ENCODE data around the gene DDX59. TPM values are rescaled to one million over a fixed set of nuclear protein-coding genes. Genes with fewer than 3 reads are reported as not detected.
A peak's percentile ranks its signal among the peaks of the same experiment; 100 is the strongest.

DDX59 gene
- total RNA-seq, 1 donor from 2014 or later: 12.7 TPM

GRCh38 chr1:200673952-200674823, 4.5 kb upstream of the DDX59 start:
- ATAC-seq: no peak
- intact Hi-C loops (cut with DNase I): no loop called here
- no peak for DNase-seq (ENCODE audit: missing footprints)

DNA sequence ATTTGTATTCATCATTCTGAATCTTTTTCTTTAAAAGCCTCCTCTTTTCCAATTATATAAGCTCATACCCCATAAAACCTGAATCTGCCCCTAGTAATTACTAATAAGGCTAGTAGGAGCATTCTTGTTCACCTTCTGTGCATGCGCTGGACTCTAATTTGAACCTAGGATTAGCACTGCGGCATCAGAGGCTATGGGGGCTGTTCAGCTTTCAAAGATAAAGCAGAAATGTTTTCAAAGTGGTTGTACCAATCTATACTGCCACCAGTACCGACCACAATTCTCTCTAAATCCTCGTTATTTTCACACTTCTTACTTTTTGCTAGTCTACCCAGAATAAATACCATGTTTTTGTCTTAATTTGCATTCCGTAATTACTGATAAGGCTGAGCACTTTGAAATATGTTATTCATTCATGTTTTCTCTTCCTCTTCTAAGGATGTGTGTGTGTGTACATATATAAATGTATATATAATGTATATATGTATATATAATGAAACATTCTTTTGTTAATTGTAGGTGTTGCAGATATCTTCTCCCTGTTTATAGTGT, 1.6 kb upstream of the DDX59 start:
- ATAC-seq (no peak), DNase-seq (ENCODE audit: missing footprints) (no peak)
- intact Hi-C loops (cut with DNase I): no loop called here

DNA sequence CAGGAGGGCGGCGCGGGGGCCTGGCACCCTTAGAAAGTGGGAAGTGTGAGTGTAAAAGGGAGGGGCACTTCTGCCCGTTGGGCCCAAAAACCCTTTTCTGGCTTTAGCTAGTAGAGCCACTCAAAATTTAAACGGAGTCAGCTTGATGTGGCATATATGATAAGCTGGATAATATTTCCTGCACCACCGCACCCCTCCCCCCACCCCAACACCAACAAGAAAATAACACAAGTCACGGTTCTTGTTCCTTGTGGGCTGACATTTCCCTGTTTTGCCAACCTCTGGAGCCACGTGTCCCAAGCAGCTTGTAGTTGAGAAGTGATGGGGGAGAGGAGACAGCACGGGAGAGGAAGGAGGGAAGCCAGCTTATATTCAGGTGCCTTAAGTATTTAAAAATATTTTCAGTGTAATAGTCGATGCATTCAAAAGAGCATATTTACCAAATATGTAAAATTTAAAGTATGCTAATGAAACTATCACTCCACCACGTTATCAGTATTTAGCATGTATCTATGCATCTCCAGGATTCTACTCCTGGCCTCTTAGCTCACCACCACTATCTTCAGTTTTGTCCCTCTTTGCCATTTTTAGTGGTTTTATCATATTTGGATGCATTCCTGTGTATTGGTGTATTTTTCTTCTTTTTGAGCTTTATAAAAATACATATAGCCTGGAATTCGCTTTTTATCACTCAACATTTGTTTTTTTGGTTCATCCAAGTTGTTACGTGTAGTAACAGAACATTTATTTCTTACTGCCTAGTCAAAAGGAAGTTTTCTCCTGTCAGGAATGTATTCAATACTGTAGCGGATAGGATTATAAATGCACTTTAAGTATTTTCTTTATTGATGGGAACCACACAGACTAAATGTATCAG, 773 bp upstream of the DDX59 start:
- ATAC-seq (peak; percentile 6), DNase-seq (ENCODE audit: missing footprints) (no peak)
- intact Hi-C loops (cut with DNase I): loop anchor here (1.0 kb wide), 1 partner anchor 69 kb away; no protein-coding TSS in a partner anchor

- no peak for ATAC-seq
- intact Hi-C loops (cut with DNase I): loop anchor here (2.0 kb wide), 2 partner anchors 48 to 134 kb away; partner anchors contain the start of gene KIF14
- DNase-seq (ENCODE audit: missing footprints): no peak
Observed at GRCh38 chr1:200668514-200669313, 993 bp downstream of the DDX59 start.

GRCh38 chr1:200666309-200666708, 3.4 kb downstream of the DDX59 start:
- no peak for ATAC-seq
- intact Hi-C loops (cut with DNase I): no loop called here
- DNase-seq (ENCODE audit: missing footprints): no peak

DNA sequence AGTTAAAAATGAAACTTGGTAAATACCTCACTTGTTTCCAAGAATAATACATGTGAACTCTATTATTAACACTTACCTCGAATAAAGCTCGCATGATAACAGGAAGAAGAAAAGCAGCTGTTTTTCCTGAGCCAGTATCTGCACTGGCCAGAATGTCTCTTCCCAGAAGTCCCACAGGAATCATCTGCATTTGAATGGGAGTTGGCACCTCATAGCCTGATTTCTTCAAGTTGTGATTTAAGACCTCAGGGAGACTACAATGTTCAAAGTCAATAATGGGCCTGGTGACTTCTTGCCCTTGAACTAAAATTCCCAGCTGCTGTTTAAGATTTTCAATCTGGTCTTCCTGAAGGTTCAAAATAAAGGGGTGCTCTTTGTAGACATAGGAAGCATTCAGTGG, 3.8 kb downstream of the DDX59 start:
- DNase-seq (ENCODE audit: missing footprints) (no peak), ATAC-seq (no peak)
- intact Hi-C loops (cut with DNase I): no loop called here

DNA sequence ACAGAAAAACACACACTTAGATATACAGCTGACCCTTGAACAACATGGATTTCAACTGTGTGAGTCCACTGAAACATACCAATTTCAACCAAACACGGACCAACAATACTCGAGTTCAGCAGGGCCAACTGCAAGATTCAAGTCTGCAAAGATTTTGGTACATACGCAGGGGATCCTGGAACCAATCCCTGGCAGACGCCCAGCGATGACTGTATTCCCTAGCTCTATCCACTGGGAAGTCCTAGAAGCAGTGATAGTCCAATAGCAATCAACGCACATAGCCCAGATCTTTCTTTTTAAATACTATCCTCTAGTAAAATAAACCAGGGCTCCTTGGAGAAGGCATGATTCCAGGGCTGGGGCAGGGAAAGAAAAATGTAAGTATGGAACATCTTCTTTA, 9.0 kb downstream of the DDX59 start:
- intact Hi-C loops (cut with DNase I): no loop called here
- peak; percentile 46 for ATAC-seq
- DNase-seq (ENCODE audit: missing footprints): peak; percentile 80

GRCh38 chr1:200659269-200659668, 10.4 kb downstream of the DDX59 start:
- intact Hi-C loops (cut with DNase I): no loop called here
- no peak for DNase-seq (ENCODE audit: missing footprints)
- ATAC-seq: no peak

DNA sequence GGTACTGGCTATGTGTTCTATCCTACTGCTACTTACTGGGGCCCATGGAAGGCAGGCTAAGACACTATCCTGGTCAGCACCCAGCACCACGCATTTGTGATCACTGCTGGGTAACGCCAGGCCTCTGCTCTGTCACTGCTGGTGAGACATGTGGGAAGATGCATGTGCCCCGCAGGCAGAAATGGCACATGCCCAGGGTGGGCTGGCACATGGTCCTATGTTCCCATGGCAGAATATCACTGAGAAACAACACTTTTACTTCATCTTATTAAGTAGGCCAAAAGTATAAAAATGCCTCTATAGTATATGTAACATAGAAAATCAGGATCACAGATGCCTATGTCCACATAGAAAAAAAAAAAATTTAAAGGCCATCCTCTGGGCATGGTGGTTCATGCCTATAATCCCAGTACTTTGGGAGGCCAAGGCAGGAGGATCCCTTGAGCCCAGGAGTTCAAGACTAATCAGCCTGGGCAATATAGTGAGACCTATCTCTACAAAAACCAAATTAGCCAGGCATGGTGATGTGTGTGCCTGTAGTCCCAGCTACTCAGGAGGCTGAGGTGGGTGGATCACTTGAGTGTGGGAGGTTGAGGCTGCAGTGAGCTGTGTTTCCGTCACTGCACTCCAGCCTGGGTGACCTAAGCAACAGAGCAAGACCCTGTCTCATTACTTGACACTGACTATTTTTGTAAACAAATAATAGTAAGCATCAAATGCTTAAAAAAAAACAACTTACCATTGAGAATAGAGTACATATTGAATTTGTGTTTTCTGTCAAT, 11.5 kb downstream of the DDX59 start:
- intact Hi-C loops (cut with DNase I): no loop called here
- ATAC-seq (no peak), DNase-seq (ENCODE audit: missing footprints) (no peak)

DNA sequence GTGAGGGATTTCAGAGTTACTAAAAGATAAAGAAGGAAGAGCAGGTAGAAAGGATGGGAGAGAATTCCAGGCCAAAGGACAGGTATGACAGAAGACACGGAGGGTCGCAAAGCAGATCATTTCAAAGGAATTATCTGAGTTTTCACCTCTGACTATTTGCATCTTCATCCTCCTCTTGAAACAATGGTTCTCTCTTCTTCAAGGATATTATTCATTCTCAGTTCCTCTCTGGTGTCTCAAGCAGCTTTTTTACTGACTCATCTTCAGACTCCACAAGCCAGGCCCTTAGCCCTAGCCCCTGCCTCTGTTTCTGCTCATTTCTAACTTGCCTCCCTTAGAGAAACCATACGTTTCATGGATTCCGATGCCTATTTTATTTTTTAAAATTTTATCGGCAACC, 15.0 kb downstream of the DDX59 start:
- no peak for ATAC-seq
- intact Hi-C loops (cut with DNase I): no loop called here
- no peak for DNase-seq (ENCODE audit: missing footprints)

DNA sequence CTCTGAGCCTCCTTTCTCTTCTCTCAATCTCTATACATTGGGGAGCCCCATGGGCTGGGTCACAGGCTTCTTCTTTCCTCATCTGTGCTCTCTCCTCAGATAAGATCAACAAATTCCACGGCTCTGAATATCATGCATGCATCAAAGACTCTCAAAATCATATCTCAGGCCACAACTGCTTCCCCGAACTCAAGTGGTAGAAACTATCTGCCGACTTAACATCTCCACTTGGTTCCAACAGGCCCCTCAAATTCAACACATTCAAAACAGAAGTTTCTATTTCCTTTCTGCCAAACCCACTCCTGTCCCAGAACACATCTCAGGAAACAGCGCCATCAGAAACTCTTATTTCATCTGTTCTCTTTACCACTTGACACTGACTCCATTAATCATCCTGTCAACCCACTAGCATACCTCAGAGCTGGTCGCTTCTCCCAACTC, 16.7 kb downstream of the DDX59 start:
- ATAC-seq: no peak
- no peak for DNase-seq (ENCODE audit: missing footprints)
- intact Hi-C loops (cut with DNase I): no loop called here

DNA sequence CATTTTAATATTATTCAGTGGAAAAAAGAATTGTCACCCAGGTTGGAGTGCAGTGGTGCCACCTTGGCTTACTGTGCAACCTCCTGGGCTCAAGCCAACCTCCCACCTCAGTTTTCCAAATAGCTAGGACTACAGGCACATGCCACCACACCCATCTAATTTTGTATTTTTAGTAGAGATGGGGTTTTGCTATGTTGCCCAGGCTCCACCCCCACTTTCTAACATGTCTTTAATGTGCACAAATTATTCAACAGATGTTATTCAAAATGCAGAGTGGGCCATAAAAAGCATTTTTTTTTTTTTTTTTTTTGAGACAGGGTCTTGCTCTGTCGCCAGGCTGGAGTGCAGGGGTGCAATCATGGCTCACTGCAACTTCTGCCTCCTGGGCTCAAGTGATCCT, 17.3 kb downstream of the DDX59 start:
- no peak for ATAC-seq
- intact Hi-C loops (cut with DNase I): no loop called here
- DNase-seq (ENCODE audit: missing footprints): no peak

DNA sequence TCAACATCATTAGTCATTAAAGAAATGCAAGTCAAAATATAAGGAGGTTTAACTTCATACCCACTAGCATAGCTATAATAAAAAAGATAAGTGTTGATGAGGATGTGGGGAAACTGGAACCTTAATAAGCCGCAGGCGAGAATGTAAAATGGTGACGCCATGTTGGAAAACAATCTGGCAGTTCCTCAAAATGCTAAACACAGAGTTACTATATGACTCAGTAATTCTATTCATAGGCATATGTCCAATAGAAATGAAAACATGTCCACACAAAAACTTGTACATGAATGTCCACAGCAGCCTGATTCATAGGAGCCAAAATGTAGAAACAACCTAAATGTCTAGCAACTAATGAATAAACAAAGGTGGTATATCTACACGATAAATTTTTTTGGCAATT, 23.2 kb downstream of the DDX59 start:
- no peak for ATAC-seq
- intact Hi-C loops (cut with DNase I): no loop called here

GRCh38 chr1:200644021-200644420, 25.7 kb downstream of the DDX59 start:
- ATAC-seq (no peak), DNase-seq (ENCODE audit: missing footprints) (no peak)
- intact Hi-C loops (cut with DNase I): no loop called here

More for the DNA sequence above, 23.2 kb downstream of the DDX59 start:
- no peak for DNase-seq (ENCODE audit: missing footprints)

DNA sequence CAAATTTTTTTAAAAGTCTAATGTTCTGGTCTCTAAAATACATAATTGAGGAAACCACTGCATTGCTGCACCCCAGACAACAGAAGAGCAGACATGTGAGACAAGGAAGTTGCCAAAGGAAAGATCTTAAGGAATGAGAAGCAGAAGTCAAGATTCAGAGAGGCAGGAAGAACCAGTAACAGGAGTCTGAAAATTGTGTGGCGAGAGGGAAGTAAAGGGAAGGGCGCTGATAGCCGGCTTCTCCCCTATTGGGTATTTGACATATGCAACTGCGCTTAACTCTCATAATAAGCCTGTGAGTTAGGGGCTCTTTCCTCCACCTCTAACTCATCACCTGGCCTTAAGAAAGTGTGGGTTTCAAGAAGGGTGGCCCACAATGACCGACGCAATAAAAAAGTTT, 27.2 kb downstream of the DDX59 start:
- ATAC-seq (no peak), DNase-seq (ENCODE audit: missing footprints) (no peak)

DNA sequence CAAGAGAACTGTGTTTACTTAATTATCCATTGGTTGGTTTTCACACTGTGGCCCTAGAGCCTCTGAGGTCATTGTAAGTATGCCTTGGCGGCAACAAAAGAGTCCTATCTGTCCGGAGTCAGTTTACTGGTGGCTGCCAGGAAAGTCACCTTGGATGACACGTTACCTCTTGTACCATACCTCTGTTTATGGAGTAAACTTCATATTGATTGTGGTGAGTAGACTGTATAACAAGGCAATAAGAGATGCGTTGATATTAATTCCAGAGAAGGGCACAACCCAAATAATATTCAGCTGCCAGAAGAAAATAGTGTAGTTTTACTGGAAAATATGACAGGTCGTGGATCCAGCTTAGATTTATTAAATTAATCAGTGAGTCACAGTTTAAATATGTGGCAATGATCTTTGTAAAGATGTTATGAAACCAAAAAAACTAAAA, 28.7 kb downstream of the DDX59 start:
- intact Hi-C loops (cut with DNase I): no loop called here
- DNase-seq (ENCODE audit: missing footprints) (no peak), ATAC-seq (peak; percentile 56)

More for the DNA sequence above, 27.2 kb downstream of the DDX59 start:
- intact Hi-C loops (cut with DNase I): no loop called here

DNA sequence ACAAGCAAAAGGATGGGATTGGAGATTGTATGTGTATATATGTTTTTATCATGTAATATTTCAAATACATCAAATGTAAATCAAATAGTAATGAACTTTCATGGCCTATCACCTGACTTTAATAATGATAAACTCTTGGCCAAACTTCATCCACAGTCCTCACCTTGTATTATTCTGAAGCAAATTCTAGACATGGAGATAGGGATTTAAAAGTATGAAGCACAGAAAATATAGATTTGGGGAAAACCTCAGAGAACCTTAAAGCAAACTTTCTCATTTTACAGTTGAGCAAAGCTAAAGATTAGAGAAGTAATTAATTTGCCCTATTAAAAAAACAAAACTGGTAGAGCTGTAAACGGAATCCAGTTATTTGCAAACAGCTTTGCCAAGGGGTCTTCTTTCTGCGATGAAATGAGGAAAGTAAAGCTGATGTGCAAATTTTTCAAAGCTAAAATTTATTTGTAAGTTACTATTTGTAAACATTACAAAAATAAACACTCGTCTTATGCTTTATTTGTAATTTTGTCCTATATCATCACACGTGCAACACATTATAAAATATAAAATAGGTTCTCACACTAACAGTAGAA, 29.2 kb downstream of the DDX59 start:
- intact Hi-C loops (cut with DNase I): no loop called here
- no peak for ATAC-seq
- DNase-seq (ENCODE audit: missing footprints): no peak
